ENCODE results near the gene GIPC1.

DNA sequence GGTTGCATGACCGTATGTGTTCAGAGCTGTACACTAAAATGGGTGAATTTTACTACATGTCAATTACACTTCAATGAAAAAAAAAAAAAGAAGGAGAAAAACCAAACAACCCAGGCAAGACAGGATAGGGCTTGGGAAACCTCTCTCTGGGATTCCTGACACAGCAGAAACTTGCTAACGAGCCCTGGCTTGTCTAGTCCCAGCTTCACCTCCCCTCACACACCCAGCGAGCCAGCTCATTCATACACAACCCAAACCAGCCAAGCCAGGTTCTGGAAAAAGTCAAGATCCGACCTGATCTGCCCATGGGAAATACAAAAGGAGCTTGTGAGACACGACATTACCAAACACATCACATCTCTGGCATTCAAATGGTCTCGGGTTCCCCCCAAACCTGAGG is 29.8 kb upstream of the GIPC1 start:
- TF ChIP-seq, protein P1, sequence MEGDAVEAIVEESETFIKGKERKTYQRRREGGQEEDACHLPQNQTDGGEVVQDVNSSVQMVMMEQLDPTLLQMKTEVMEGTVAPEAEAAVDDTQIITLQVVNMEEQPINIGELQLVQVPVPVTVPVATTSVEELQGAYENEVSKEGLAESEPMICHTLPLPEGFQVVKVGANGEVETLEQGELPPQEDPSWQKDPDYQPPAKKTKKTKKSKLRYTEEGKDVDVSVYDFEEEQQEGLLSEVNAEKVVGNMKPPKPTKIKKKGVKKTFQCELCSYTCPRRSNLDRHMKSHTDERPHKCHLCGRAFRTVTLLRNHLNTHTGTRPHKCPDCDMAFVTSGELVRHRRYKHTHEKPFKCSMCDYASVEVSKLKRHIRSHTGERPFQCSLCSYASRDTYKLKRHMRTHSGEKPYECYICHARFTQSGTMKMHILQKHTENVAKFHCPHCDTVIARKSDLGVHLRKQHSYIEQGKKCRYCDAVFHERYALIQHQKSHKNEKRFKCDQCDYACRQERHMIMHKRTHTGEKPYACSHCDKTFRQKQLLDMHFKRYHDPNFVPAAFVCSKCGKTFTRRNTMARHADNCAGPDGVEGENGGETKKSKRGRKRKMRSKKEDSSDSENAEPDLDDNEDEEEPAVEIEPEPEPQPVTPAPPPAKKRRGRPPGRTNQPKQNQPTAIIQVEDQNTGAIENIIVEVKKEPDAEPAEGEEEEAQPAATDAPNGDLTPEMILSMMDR (IDR thresholded peaks at IDR 0.05 in 2 of 3, conservative IDR thresholded peaks at IDR 0.05 in 1 of 3; ENCODE audit: borderline replicate concordance in 1 of 3, insufficient read depth in 1 of 3, low read depth in 2 of 3, low read length in 2 of 3): no peak
- no peak for TF ChIP-seq SP1 (IDR thresholded peaks at IDR 0.05; ENCODE audit: low read depth)
- TF ChIP-seq SIN3A (IDR thresholded peaks at IDR 0.05; ENCODE audit: low read depth): no peak
- no peak for TF ChIP-seq YY1 (IDR thresholded peaks at IDR 0.05; ENCODE audit: extremely low read depth, insufficient replicate concordance, low read depth, low read length)
- no peak for TF ChIP-seq POLR2A (IDR thresholded peaks at IDR 0.05; ENCODE audit: borderline replicate concordance, extremely low read depth, insufficient read depth, insufficient read length)

Data from HCT116 (cell line).